IMR-90 (cell line): ENCODE measurements around the gene IDH3A.

Experiments used
- CHD1 ChIP-seq: IDR thresholded peaks from 2 replicates; pipeline ENCODE4 v1.6.1; 2012; ENCODE audit warnings: low read depth, low read length, improper control_type of control experiment
- MXI1 ChIP-seq: IDR thresholded peaks from 2 replicates; pipeline ENCODE4 v1.6.1; 2012; ENCODE audit warnings: low read depth, mild to moderate bottlenecking, low read length, moderate library complexity, borderline replicate concordance
- NFE2L2 ChIP-seq: fragments of 150-350 bp; IDR thresholded peaks from 2 replicates; pipeline ENCODE4 v1.6.1; 2016; ENCODE audit warnings: low read depth, mild to moderate bottlenecking, low read length
- RAD21 ChIP-seq: IDR thresholded peaks from 2 replicates; pipeline ENCODE4 v1.6.1; 2012; ENCODE audit warnings: low read length, improper control_type of control experiment
- TF ChIP-seq, protein P1 (sequence below): conservative IDR thresholded peaks from 2 replicates; pipeline ENCODE4 v1.5.1; 2012; ENCODE audit warnings: mild to moderate bottlenecking, low read depth, low read length, improper control_type of control experiment

DNA sequence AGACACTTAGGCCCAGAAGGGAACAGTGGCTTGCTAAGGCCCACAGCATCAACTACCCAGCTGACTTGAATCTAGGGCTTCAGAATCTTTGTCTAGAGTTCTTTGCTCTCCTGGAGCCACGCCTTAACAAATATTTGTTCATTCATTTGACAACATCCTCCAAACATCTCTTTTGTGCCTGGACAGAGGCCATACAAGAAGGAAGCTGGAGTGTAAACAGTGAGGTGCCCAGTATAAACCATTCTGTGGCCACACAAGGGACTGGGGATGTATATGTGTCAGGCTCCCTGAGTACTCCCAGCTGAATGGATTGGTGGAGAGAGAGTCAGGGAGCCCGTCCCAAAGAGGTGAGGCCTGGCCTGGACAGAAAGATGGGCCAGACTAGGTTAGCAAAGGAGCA is 21.3 kb upstream of the IDH3A start:
- no peak for TF ChIP-seq MXI1
- TF ChIP-seq RAD21 = no peak
- TF ChIP-seq, protein P1, sequence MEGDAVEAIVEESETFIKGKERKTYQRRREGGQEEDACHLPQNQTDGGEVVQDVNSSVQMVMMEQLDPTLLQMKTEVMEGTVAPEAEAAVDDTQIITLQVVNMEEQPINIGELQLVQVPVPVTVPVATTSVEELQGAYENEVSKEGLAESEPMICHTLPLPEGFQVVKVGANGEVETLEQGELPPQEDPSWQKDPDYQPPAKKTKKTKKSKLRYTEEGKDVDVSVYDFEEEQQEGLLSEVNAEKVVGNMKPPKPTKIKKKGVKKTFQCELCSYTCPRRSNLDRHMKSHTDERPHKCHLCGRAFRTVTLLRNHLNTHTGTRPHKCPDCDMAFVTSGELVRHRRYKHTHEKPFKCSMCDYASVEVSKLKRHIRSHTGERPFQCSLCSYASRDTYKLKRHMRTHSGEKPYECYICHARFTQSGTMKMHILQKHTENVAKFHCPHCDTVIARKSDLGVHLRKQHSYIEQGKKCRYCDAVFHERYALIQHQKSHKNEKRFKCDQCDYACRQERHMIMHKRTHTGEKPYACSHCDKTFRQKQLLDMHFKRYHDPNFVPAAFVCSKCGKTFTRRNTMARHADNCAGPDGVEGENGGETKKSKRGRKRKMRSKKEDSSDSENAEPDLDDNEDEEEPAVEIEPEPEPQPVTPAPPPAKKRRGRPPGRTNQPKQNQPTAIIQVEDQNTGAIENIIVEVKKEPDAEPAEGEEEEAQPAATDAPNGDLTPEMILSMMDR = no peak
- TF ChIP-seq CHD1 = no peak
- TF ChIP-seq NFE2L2 = no peak
